ENCODE results near the gene RRP7A.
"Not testable (repeated sequence)": the region's sequence is repeated elsewhere in the genome, so short reads cannot be mapped to it uniquely, and the experiment has no call there.

DNA sequence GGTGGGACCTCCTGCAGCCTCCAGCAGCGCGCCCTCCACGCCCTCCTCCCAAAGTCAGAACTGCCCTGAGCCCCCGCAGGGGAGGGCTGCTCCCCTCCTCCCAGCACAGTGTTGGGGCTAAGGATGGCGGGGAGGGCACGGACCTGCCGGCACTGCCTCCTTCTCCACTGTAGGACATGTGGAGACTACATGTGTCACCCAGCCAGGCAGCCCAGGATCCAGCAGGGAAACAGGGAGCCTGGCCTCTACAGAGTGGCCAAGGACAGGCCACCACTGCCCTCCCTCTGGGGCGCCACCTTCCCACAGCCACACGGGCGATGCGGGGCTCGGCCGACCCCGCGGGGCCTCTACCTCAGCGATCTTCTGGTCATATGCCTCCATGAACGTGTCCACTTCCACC, 5.3 kb downstream of the RRP7A start:
- TF ChIP-seq, protein P1, sequence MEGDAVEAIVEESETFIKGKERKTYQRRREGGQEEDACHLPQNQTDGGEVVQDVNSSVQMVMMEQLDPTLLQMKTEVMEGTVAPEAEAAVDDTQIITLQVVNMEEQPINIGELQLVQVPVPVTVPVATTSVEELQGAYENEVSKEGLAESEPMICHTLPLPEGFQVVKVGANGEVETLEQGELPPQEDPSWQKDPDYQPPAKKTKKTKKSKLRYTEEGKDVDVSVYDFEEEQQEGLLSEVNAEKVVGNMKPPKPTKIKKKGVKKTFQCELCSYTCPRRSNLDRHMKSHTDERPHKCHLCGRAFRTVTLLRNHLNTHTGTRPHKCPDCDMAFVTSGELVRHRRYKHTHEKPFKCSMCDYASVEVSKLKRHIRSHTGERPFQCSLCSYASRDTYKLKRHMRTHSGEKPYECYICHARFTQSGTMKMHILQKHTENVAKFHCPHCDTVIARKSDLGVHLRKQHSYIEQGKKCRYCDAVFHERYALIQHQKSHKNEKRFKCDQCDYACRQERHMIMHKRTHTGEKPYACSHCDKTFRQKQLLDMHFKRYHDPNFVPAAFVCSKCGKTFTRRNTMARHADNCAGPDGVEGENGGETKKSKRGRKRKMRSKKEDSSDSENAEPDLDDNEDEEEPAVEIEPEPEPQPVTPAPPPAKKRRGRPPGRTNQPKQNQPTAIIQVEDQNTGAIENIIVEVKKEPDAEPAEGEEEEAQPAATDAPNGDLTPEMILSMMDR (IDR thresholded peaks at IDR 0.05; ENCODE audit: borderline replicate concordance, extremely low read depth, low read length, poor library complexity, severe bottlenecking): not testable (repeated sequence)
- not testable (repeated sequence) for TF ChIP-seq EZH2 (IDR thresholded peaks at IDR 0.05; ENCODE audit: borderline replicate concordance, low read depth, low read length, severe bottlenecking)
